WTC11 (cell line): Measurements from ENCODE around the gene STK38L. TPM values are rescaled to one million over a fixed set of nuclear protein-coding genes. Genes with fewer than 3 reads are reported as not detected.

Experiments
- ATAC-seq: fragments of 200-7000 bp; cut with Tn5 transposase; 2 replicates; pipeline ENCODE4 v1.10.0; 2021; ENCODE audit warnings: mild to moderate bottlenecking, moderate library complexity
- CTCF ChIA-PET: fragments of 300-600 bp; sonication (Branson Sonifier 250); formaldehyde crosslinking; loops from one replicate; lab custom pipeline; 2021; ENCODE audit warnings: antibody characterized with exemption; lab: Charles Lee
- POLR2A ChIA-PET: fragments of 350-600 bp; sonication (Branson Sonifier 250); formaldehyde crosslinking; loops from one replicate; lab custom pipeline; 2021; ENCODE audit warnings: antibody characterized with exemption; lab: Charles Lee
- DNase-seq: peaks from one replicate; pipeline ENCODE4 v3.0.0; 2021; ENCODE audit warnings: low spot score
- H3K27ac Mint-ChIP-seq: 2 replicates; pipeline ENCODE4 v1.8.0; 2021; ENCODE audit warnings: mixed read lengths
- H3K27me3 Mint-ChIP-seq: 2 replicates; pipeline ENCODE4 v1.8.0; 2021; ENCODE audit warnings: low read depth, mild to moderate bottlenecking, moderate library complexity, mixed read lengths
- H3K36me3 Mint-ChIP-seq: 2 replicates; pipeline ENCODE4 v1.8.0; 2021; ENCODE audit warnings: mixed read lengths
- H3K4me1 Mint-ChIP-seq: 2 replicates; pipeline ENCODE4 v1.8.0; 2022; ENCODE audit warnings: mixed read lengths
- H3K4me3 Mint-ChIP-seq: 2 replicates; pipeline ENCODE4 v1.8.0; 2021; ENCODE audit warnings: mild to moderate bottlenecking, moderate library complexity, mixed read lengths
- H3K9me3 Mint-ChIP-seq: 2 replicates; pipeline ENCODE4 v1.8.0; 2021; ENCODE audit warnings: mixed read lengths
- ATF1 ChIP-seq: sonication (generic); formaldehyde crosslinking; IDR thresholded peaks from 2 replicates; pipeline ENCODE4 v1.8.1; 2023; ENCODE audit warnings: mild to moderate bottlenecking, moderate library complexity, missing genetic modification reagents
- CREB1 ChIP-seq: sonication (generic); formaldehyde crosslinking; IDR thresholded peaks from 2 replicates; pipeline ENCODE4 v1.8.0; 2023; ENCODE audit warnings: mild to moderate bottlenecking, missing genetic modification reagents
- ETV6 ChIP-seq: sonication (generic); formaldehyde crosslinking; IDR thresholded peaks from 2 replicates; pipeline ENCODE4 v1.8.1; 2022; ENCODE audit warnings: mild to moderate bottlenecking, missing genetic modification reagents
- GTF2I ChIP-seq: fragments of 250-450 bp; sonication (Bioruptor Pico); conservative IDR thresholded peaks from 2 replicates; pipeline ENCODE4 v1.4.0; 2021; ENCODE audit warnings: mild to moderate bottlenecking
- JAZF1 ChIP-seq: fragments of 250-450 bp; sonication (Bioruptor Pico); IDR thresholded peaks from 2 replicates; pipeline ENCODE4 v1.9.0; 2021; ENCODE audit warnings: moderate library complexity, mild to moderate bottlenecking, inconsistent platforms
- NR3C1 ChIP-seq: sonication (generic); formaldehyde crosslinking; conservative IDR thresholded peaks from 2 replicates; pipeline ENCODE4 v1.8.1; 2023; ENCODE audit warnings: low read depth, mild to moderate bottlenecking, missing genetic modification reagents
- OVOL2 ChIP-seq: fragments of 250-450 bp; sonication (Bioruptor Pico); IDR thresholded peaks from 2 replicates; pipeline ENCODE4 v1.9.0; 2021; ENCODE audit warnings: mild to moderate bottlenecking, borderline replicate concordance
- SMAD3 ChIP-seq: sonication (generic); formaldehyde crosslinking; IDR thresholded peaks from 2 replicates; pipeline ENCODE4 v1.8.0; 2022; ENCODE audit warnings: missing genetic modification reagents, mild to moderate bottlenecking, borderline replicate concordance
- SMAD4 ChIP-seq: sonication (generic); formaldehyde crosslinking; IDR thresholded peaks from 2 replicates; pipeline ENCODE4 v1.8.0; 2022; ENCODE audit warnings: mild to moderate bottlenecking, missing genetic modification reagents
- USF2 ChIP-seq: sonication (generic); formaldehyde crosslinking; IDR thresholded peaks from 2 replicates; pipeline ENCODE4 v1.8.1; 2023; ENCODE audit warnings: mild to moderate bottlenecking, missing genetic modification reagents, moderate library complexity
- ZNF138 ChIP-seq: sonication (generic); formaldehyde crosslinking; conservative IDR thresholded peaks from 2 replicates; pipeline ENCODE4 v1.8.1; 2022; ENCODE audit warnings: mild to moderate bottlenecking, moderate library complexity, missing genetic modification reagents
- ZNF232 ChIP-seq: sonication (generic); formaldehyde crosslinking; IDR thresholded peaks from 2 replicates; pipeline ENCODE4 v1.8.0; 2022; ENCODE audit warnings: mild to moderate bottlenecking, missing genetic modification reagents
- ZNF396 ChIP-seq: fragments of 250-450 bp; sonication (Bioruptor Pico); IDR thresholded peaks from 2 replicates; pipeline ENCODE4 v1.8.0; 2021; ENCODE audit warnings: mild to moderate bottlenecking, moderate library complexity, borderline replicate concordance
- ZNF416 ChIP-seq: fragments of 250-450 bp; sonication (Bioruptor Pico); IDR thresholded peaks from 2 replicates; pipeline ENCODE4 v1.9.0; 2021; ENCODE audit warnings: mild to moderate bottlenecking, inconsistent platforms
- ZNF425 ChIP-seq: fragments of 250-450 bp; sonication (Bioruptor Pico); conservative IDR thresholded peaks from 2 replicates; pipeline ENCODE4 v1.9.0; 2021; ENCODE audit warnings: mild to moderate bottlenecking
- total RNA-seq: library from RNA; stranded (reverse); gene quantifications from 3 replicates; pipeline ENCODE4 v1.2.3, GENCODE V29; 2021
- TF ChIP-seq, protein P1 (sequence below): sonication (generic); formaldehyde crosslinking; IDR thresholded peaks from 2 replicates; pipeline ENCODE4 v1.8.1; 2023; ENCODE audit warnings: mild to moderate bottlenecking, missing genetic modification reagents, borderline replicate concordance
- TF ChIP-seq, protein P2 (sequence below): sonication (generic); formaldehyde crosslinking; IDR thresholded peaks from 2 replicates; pipeline ENCODE4 v1.8.1; 2022; ENCODE audit warnings: missing genetic modification reagents, borderline replicate concordance

The STK38L gene
- total RNA-seq, 1 experiment from 2014 or later = 47.2 TPM

GRCh38 chr12:27194644-27195043, 49.4 kb upstream of the STK38L start:
- Mint-ChIP-seq H3K4me3 (no peak overlapping the region), H3K36me3 (no peaks in the 10 kb centered on the region), H3K27ac (no peak overlapping the region), H3K9me3 (no peaks in the 10 kb centered on the region), H3K4me1 (peaks cover 5% of the 10 kb centered on the region; the same call in 1 of the 2 replicates), H3K27me3 (peaks cover 2% of the 10 kb centered on the region; the same call in 1 of the 2 replicates)
- CTCF ChIA-PET = no interaction called here
- TF ChIP-seq GTF2I (CRISPR knock-in tag) (no peak), NR3C1 (CRISPR knock-in tag) (no peak), USF2 (CRISPR knock-in tag) (no peak), ZNF416 (no peak), ZNF425 (CRISPR knock-in tag) (no peak), SMAD3 (CRISPR knock-in tag) (no peak), CREB1 (CRISPR knock-in tag) (no peak), JAZF1 (no peak), OVOL2 (CRISPR knock-in tag) (no peak), ZNF232 (CRISPR knock-in tag) (no peak), ZNF396 (CRISPR knock-in tag) (no peak), ATF1 (CRISPR knock-in tag) (no peak), SMAD4 (CRISPR knock-in tag) (no peak)
- TF ChIP-seq, protein P1, sequence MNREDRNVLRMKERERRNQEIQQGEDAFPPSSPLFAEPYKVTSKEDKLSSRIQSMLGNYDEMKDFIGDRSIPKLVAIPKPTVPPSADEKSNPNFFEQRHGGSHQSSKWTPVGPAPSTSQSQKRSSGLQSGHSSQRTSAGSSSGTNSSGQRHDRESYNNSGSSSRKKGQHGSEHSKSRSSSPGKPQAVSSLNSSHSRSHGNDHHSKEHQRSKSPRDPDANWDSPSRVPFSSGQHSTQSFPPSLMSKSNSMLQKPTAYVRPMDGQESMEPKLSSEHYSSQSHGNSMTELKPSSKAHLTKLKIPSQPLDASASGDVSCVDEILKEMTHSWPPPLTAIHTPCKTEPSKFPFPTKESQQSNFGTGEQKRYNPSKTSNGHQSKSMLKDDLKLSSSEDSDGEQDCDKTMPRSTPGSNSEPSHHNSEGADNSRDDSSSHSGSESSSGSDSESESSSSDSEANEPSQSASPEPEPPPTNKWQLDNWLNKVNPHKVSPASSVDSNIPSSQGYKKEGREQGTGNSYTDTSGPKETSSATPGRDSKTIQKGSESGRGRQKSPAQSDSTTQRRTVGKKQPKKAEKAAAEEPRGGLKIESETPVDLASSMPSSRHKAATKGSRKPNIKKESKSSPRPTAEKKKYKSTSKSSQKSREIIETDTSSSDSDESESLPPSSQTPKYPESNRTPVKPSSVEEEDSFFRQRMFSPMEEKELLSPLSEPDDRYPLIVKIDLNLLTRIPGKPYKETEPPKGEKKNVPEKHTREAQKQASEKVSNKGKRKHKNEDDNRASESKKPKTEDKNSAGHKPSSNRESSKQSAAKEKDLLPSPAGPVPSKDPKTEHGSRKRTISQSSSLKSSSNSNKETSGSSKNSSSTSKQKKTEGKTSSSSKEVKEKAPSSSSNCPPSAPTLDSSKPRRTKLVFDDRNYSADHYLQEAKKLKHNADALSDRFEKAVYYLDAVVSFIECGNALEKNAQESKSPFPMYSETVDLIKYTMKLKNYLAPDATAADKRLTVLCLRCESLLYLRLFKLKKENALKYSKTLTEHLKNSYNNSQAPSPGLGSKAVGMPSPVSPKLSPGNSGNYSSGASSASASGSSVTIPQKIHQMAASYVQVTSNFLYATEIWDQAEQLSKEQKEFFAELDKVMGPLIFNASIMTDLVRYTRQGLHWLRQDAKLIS (CRISPR knock-in tag) = no peak
- TF ChIP-seq, protein P2, sequence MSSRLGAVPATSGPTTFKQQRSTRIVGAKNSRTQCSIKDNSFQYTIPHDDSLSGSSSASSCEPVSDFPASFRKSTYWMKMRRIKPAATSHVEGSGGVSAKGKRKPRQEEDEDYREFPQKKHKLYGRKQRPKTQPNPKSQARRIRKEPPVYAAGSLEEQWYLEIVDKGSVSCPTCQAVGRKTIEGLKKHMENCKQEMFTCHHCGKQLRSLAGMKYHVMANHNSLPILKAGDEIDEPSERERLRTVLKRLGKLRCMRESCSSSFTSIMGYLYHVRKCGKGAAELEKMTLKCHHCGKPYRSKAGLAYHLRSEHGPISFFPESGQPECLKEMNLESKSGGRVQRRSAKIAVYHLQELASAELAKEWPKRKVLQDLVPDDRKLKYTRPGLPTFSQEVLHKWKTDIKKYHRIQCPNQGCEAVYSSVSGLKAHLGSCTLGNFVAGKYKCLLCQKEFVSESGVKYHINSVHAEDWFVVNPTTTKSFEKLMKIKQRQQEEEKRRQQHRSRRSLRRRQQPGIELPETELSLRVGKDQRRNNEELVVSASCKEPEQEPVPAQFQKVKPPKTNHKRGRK (CRISPR knock-in tag) = no peak
- POLR2A ChIA-PET = no interaction called here
- DNase-seq = no peak
- no peak; the same call in 1 of the 2 replicates for ATAC-seq

DNA sequence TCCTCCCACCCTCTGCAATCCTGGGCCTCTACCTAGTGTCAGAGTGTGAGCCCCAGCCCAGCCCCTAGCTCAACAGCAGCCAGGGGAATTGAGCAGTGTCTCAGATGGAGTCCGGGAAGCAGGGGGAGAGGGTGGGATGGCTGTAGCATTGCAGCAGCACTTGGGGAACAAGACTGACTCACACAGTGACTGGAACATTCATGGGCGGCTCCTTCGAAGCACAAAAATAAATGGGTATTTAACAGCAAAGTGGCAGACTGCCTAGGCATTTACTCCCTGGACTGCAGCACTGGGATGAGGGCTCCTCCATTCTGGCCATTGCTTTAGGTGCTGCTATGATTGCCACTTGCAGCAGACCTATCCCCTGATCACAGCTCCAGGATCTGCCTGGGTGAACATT, 46.0 kb upstream of the STK38L start:
- H3K27ac Mint-ChIP-seq = no peak overlapping the region
- H3K4me3 Mint-ChIP-seq = no peak overlapping the region
- no peaks in the 10 kb centered on the region for H3K36me3 Mint-ChIP-seq
- H3K4me1 Mint-ChIP-seq = peaks cover 15% of the 10 kb centered on the region
- no peaks in the 10 kb centered on the region for H3K9me3 Mint-ChIP-seq
- ATAC-seq (no peak), DNase-seq (no peak)
- POLR2A ChIA-PET = no interaction called here
- H3K27me3 Mint-ChIP-seq = peaks cover 2% of the 10 kb centered on the region; the same call in 1 of the 2 replicates
- no peak for TF ChIP-seq ZNF138 (CRISPR knock-in tag)
- TF ChIP-seq ETV6 (CRISPR knock-in tag) = no peak
- CTCF ChIA-PET = interaction anchor here (1.1 kb wide), 1 partner anchor 21 kb away, joined by 3 read pairs; no protein-coding TSS in a partner anchor
